ENCODE results near the gene MAST4.
A peak's percentile ranks its signal among the peaks of the same experiment; 100 is the strongest.

MAST4 gene

DNA sequence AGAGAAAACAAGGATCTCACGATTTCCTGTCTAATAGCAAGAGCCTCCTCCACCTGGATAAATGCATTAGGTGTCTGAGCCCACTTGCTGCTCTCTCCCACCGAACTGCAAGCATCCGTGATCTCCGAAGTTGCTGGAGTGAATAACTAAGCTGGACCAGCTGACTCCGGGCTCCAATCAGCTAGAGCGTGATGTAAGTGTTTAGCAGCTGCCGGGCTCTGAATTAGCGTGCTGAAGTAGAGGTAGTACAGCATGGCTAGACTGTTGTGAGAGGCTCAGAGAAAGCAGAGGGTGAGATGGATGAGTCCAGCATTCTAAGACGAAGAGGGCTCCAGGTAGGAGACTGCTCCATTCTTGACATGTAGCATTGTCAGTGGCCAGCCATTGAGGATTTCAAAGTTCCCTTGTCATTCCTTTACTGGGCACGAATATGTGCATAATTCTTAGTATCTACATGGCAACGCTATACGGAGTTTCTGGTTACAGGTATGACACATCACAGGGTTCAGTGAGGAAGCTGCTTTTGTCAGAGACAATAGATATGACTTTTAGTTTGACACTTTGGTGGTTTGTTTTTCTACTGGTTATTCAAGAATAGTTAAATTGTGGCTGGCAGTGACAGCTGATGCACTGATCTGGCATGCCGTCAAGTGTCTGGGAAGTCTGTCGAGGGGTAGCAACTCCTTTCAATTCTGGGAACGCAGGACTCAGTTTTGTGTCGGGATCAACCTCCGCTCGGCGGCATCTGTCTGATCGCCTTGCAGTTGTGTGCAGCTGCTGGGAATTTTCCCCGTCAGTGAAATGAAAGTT, 232.6 kb downstream of the MAST4 start:
- Histone ChIP-seq H3K4me3 (ENCODE audit: low read depth, low read length) (peak overlapping the region; percentile 21), H3K36me3 (ENCODE audit: control insufficient read depth in 2 of 2, insufficient read depth in 1 of 2, low read length in 2 of 2) (no peaks in the 10 kb centered on the region), H3K4me1 (ENCODE audit: control insufficient read depth, insufficient read depth, low read length) (peaks cover 12% of the 10 kb centered on the region), H3K27ac (ENCODE audit: extremely low read depth, low read depth, low read length) (no peak overlapping the region), H3K9me3 (ENCODE audit: control insufficient read depth, insufficient read depth, low read depth, low read length) (no peaks in the 10 kb centered on the region)
- CTCF ChIA-PET: interaction anchor here (0.6 to 2.9 kb wide), 6 partner anchors 10 to 379 kb away, joined by 3 to 17 read pairs (median 4); no protein-coding TSS in a partner anchor
- POLR2A ChIA-PET: interaction anchor here (0.7 to 1.0 kb wide), 3 partner anchors 27 to 379 kb away, joined by 3 read pairs; no protein-coding TSS in a partner anchor
- peak; percentile 89 for TF ChIP-seq PRDM10 (tag by site-specific recombination; IDR thresholded peaks at IDR 0.05)
- peak; percentile 77 for TF ChIP-seq ZNF600 (tag by site-specific recombination; IDR thresholded peaks at IDR 0.05)
- no peak for TF ChIP-seq ZNF426 (tag by site-specific recombination; IDR thresholded peaks at IDR 0.05)
- TF ChIP-seq REST (tag by site-specific recombination; IDR thresholded peaks at IDR 0.05): 0 out of 2 replicates have a peak, but pooled peaks have one; percentile 10
- no peak for TF ChIP-seq ZFHX2 (tag by site-specific recombination; conservative IDR thresholded peaks at IDR 0.05)
- TF ChIP-seq ZBTB20 (tag by site-specific recombination; IDR thresholded peaks at IDR 0.05): peak; percentile 94
- TF ChIP-seq ZFP3 (tag by site-specific recombination; IDR thresholded peaks at IDR 0.05; ENCODE audit: low read depth): no peak
- TF ChIP-seq ZNF2 (tag by site-specific recombination; IDR thresholded peaks at IDR 0.05): peak; percentile 15; the same call in 1 of the 2 replicates
- TF ChIP-seq OVOL3 (tag by site-specific recombination; IDR thresholded peaks at IDR 0.05): no peak
- 0 out of 2 replicates have a peak, but pooled peaks have one; percentile 33 for TF ChIP-seq TRIM28 (IDR thresholded peaks at IDR 0.05; ENCODE audit: borderline replicate concordance, low read length)
- no peak for TF ChIP-seq ZNF580 (tag by site-specific recombination; IDR thresholded peaks at IDR 0.05)
- TF ChIP-seq ZNF76 (tag by site-specific recombination; IDR thresholded peaks at IDR 0.05; ENCODE audit: borderline replicate concordance, low read depth): 0 out of 2 replicates have a peak, but pooled peaks have one; percentile 16
- TF ChIP-seq ATF2 (tag by site-specific recombination; IDR thresholded peaks at IDR 0.05; ENCODE audit: low read depth): 0 out of 2 replicates have a peak, but pooled peaks have one; percentile 4
- TF ChIP-seq ZNF544 (tag by site-specific recombination; IDR thresholded peaks at IDR 0.05): no peak
- peak; percentile 32; the same call in 1 of the 2 replicates for TF ChIP-seq SCRT2 (tag by site-specific recombination; IDR thresholded peaks at IDR 0.05)
- TF ChIP-seq ZNF768 (tag by site-specific recombination; IDR thresholded peaks at IDR 0.05): 0 out of 2 replicates have a peak, but pooled peaks have one; percentile 15
- TF ChIP-seq ZNF10 (tag by site-specific recombination; IDR thresholded peaks at IDR 0.05): peak; percentile 83
- TF ChIP-seq ZNF354C (tag by site-specific recombination; IDR thresholded peaks at IDR 0.05; ENCODE audit: borderline replicate concordance, low read depth): no peak
- peak; percentile 76 for TF ChIP-seq ZBTB17 (tag by site-specific recombination; IDR thresholded peaks at IDR 0.05)
- TF ChIP-seq MYNN (tag by site-specific recombination; IDR thresholded peaks at IDR 0.05; ENCODE audit: borderline replicate concordance): peak; percentile 97
- TF ChIP-seq, protein P1, sequence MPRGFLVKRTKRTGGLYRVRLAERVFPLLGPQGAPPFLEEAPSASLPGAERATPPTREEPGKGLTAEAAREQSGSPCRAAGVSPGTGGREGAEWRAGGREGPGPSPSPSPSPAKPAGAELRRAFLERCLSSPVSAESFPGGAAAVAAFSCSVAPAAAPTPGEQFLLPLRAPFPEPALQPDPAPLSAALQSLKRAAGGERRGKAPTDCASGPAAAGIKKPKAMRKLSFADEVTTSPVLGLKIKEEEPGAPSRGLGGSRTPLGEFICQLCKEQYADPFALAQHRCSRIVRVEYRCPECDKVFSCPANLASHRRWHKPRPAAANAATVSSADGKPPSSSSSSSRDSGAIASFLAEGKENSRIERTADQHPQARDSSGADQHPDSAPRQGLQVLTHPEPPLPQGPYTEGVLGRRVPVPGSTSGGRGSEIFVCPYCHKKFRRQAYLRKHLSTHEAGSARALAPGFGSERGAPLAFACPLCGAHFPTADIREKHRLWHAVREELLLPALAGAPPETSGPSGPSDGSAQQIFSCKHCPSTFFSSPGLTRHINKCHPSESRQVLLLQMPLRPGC (tag by site-specific recombination; IDR thresholded peaks at IDR 0.05): 0 out of 2 replicates have a peak, but pooled peaks have one; percentile 56
- TF ChIP-seq KLF16 (tag by site-specific recombination; IDR thresholded peaks at IDR 0.05): no peak
- TF ChIP-seq ZNF366 (tag by site-specific recombination; conservative IDR thresholded peaks at IDR 0.05): peak; percentile 70
- TF ChIP-seq ZNF146 (tag by site-specific recombination; IDR thresholded peaks at IDR 0.05): no peak
